ENCODE data around the gene MYO1C.
"Not testable (repeated sequence)": the region's sequence is repeated elsewhere in the genome, so short reads cannot be mapped to it uniquely, and the experiment has no call there.

Gene MYO1C

GRCh38 chr17:1509290-1509881, 16.9 kb upstream of the MYO1C start:
- Histone ChIP-seq H3K36me3 (ENCODE audit: control insufficient read depth in 2 of 2, insufficient read depth in 2 of 2, low read length in 2 of 2) (peaks cover 21 to 48% of the 10 kb centered on the region in 2 donors), H3K4me3 (ENCODE audit: low read length in 2 of 2) (peak overlapping the region in 1 of 2 donors; percentile 20), H3K27ac (ENCODE audit: low read depth in 2 of 2, low read length in 2 of 2) (peak overlapping the region; percentile 86 to 93), H3K9ac (ENCODE audit: low read depth in 1 of 2, low read length in 2 of 2) (peak overlapping the region in 1 of 2 donors; percentile 52), H3K9me3 (ENCODE audit: control insufficient read depth in 2 of 2, low read length in 2 of 2) (no peaks in the 10 kb centered on the region), H3K4me1 (ENCODE audit: control insufficient read depth in 2 of 2, insufficient read depth in 2 of 2, low read length in 2 of 2) (peaks cover 44 to 48% of the 10 kb centered on the region in 2 donors), H3K27me3 (ENCODE audit: control insufficient read depth in 2 of 2, insufficient read depth in 2 of 2, low read length in 2 of 2) (no peaks in the 10 kb centered on the region)

- H3K9me3 ChIP-seq (ENCODE audit: control insufficient read depth in 2 of 2, low read length in 2 of 2); H3K4me3 ChIP-seq (ENCODE audit: low read length in 2 of 2); H3K27me3 ChIP-seq (ENCODE audit: control insufficient read depth in 2 of 2, insufficient read depth in 2 of 2, low read length in 2 of 2); H3K9ac ChIP-seq (ENCODE audit: low read depth in 1 of 2, low read length in 2 of 2): not testable (repeated sequence)
- peaks cover 20 to 47% of the 10 kb centered on the region in 2 donors for H3K36me3 ChIP-seq (ENCODE audit: control insufficient read depth in 2 of 2, insufficient read depth in 2 of 2, low read length in 2 of 2)
- H3K4me1 ChIP-seq (ENCODE audit: control insufficient read depth in 2 of 2, insufficient read depth in 2 of 2, low read length in 2 of 2) = peaks cover 41 to 47% of the 10 kb centered on the region in 2 donors
- peak overlapping the region; percentile 86 to 93 for H3K27ac ChIP-seq (ENCODE audit: low read depth in 2 of 2, low read length in 2 of 2)
Measured at GRCh38 chr17:1508709-1509108, 16.2 kb upstream of the MYO1C start.

GRCh38 chr17:1506649-1507267, 14.3 kb upstream of the MYO1C start:
- Histone ChIP-seq H3K27me3 (ENCODE audit: control insufficient read depth in 2 of 2, insufficient read depth in 2 of 2, low read length in 2 of 2) (no peaks in the 10 kb centered on the region), H3K9me3 (ENCODE audit: control insufficient read depth in 2 of 2, low read length in 2 of 2) (no peaks in the 10 kb centered on the region), H3K27ac (ENCODE audit: low read depth in 2 of 2, low read length in 2 of 2) (no peak overlapping the region), H3K4me1 (ENCODE audit: control insufficient read depth in 2 of 2, insufficient read depth in 2 of 2, low read length in 2 of 2) (peaks cover 26 to 28% of the 10 kb centered on the region in 2 donors), H3K36me3 (ENCODE audit: control insufficient read depth in 2 of 2, insufficient read depth in 2 of 2, low read length in 2 of 2) (peaks cover 17 to 35% of the 10 kb centered on the region in 2 donors), H3K9ac (ENCODE audit: low read depth in 1 of 2, low read length in 2 of 2) (no peak overlapping the region), H3K4me3 (ENCODE audit: low read length in 2 of 2) (no peak overlapping the region)

GRCh38 chr17:1505586-1505985, 13.1 kb upstream of the MYO1C start:
- Histone ChIP-seq H3K36me3 (ENCODE audit: control insufficient read depth in 2 of 2, insufficient read depth in 2 of 2, low read length in 2 of 2) (peaks cover 19 to 38% of the 10 kb centered on the region in 2 donors), H3K4me1 (ENCODE audit: control insufficient read depth in 2 of 2, insufficient read depth in 2 of 2, low read length in 2 of 2) (peaks cover 16 to 18% of the 10 kb centered on the region in 2 donors), H3K4me3 (ENCODE audit: low read length in 2 of 2) (no peak overlapping the region), H3K9me3 (ENCODE audit: control insufficient read depth in 2 of 2, low read length in 2 of 2) (no peaks in the 10 kb centered on the region), H3K27ac (ENCODE audit: low read depth in 2 of 2, low read length in 2 of 2) (no peak overlapping the region), H3K9ac (ENCODE audit: low read depth in 1 of 2, low read length in 2 of 2) (no peak overlapping the region), H3K27me3 (ENCODE audit: control insufficient read depth in 2 of 2, insufficient read depth in 2 of 2, low read length in 2 of 2) (no peaks in the 10 kb centered on the region)

GRCh38 chr17:1504866-1505265, 12.4 kb upstream of the MYO1C start:
- H3K4me3 ChIP-seq (ENCODE audit: low read length in 2 of 2) = no peak overlapping the region
- H3K27ac ChIP-seq (ENCODE audit: low read depth in 2 of 2, low read length in 2 of 2) = no peak overlapping the region
- H3K9me3 ChIP-seq (ENCODE audit: control insufficient read depth in 2 of 2, low read length in 2 of 2) = no peaks in the 10 kb centered on the region
- H3K4me1 ChIP-seq (ENCODE audit: control insufficient read depth in 2 of 2, insufficient read depth in 2 of 2, low read length in 2 of 2) = peaks cover 12 to 13% of the 10 kb centered on the region in 2 donors
- H3K27me3 ChIP-seq (ENCODE audit: control insufficient read depth in 2 of 2, insufficient read depth in 2 of 2, low read length in 2 of 2) = no peaks in the 10 kb centered on the region
- H3K36me3 ChIP-seq (ENCODE audit: control insufficient read depth in 2 of 2, insufficient read depth in 2 of 2, low read length in 2 of 2) = peaks cover 19 to 38% of the 10 kb centered on the region in 2 donors
- H3K9ac ChIP-seq (ENCODE audit: low read depth in 1 of 2, low read length in 2 of 2) = no peak overlapping the region

- peaks cover 4 to 6% of the 10 kb centered on the region in 2 donors for H3K4me1 ChIP-seq (ENCODE audit: control insufficient read depth in 2 of 2, insufficient read depth in 2 of 2, low read length in 2 of 2)
- no peak overlapping the region for H3K27ac ChIP-seq (ENCODE audit: low read depth in 2 of 2, low read length in 2 of 2)
- H3K9me3 ChIP-seq (ENCODE audit: control insufficient read depth in 2 of 2, low read length in 2 of 2) = no peaks in the 10 kb centered on the region
- H3K36me3 ChIP-seq (ENCODE audit: control insufficient read depth in 2 of 2, insufficient read depth in 2 of 2, low read length in 2 of 2) = peaks cover 19 to 31% of the 10 kb centered on the region in 2 donors
- H3K27me3 ChIP-seq (ENCODE audit: control insufficient read depth in 2 of 2, insufficient read depth in 2 of 2, low read length in 2 of 2) = no peaks in the 10 kb centered on the region
- no peak overlapping the region for H3K9ac ChIP-seq (ENCODE audit: low read depth in 1 of 2, low read length in 2 of 2)
- no peak overlapping the region for H3K4me3 ChIP-seq (ENCODE audit: low read length in 2 of 2)
Measured at GRCh38 chr17:1503699-1504098, 11.2 kb upstream of the MYO1C start.

GRCh38 chr17:1498869-1499268, 6.4 kb upstream of the MYO1C start:
- Histone ChIP-seq H3K36me3 (ENCODE audit: control insufficient read depth in 2 of 2, insufficient read depth in 2 of 2, low read length in 2 of 2) (peaks cover 24 to 28% of the 10 kb centered on the region in 2 donors), H3K27ac (ENCODE audit: low read depth in 2 of 2, low read length in 2 of 2) (no peak overlapping the region), H3K27me3 (ENCODE audit: control insufficient read depth in 2 of 2, insufficient read depth in 2 of 2, low read length in 2 of 2) (no peaks in the 10 kb centered on the region), H3K4me3 (ENCODE audit: low read length in 2 of 2) (no peak overlapping the region), H3K4me1 (ENCODE audit: control insufficient read depth in 2 of 2, insufficient read depth in 2 of 2, low read length in 2 of 2) (peaks cover 0 to 4% of the 10 kb centered on the region in 2 donors), H3K9me3 (ENCODE audit: control insufficient read depth in 2 of 2, low read length in 2 of 2) (no peaks in the 10 kb centered on the region), H3K9ac (ENCODE audit: low read depth in 1 of 2, low read length in 2 of 2) (no peak overlapping the region)

- Histone ChIP-seq H3K4me1 (ENCODE audit: control insufficient read depth in 2 of 2, insufficient read depth in 2 of 2, low read length in 2 of 2) (peaks cover 5 to 9% of the 10 kb centered on the region in 2 donors), H3K9me3 (ENCODE audit: control insufficient read depth in 2 of 2, low read length in 2 of 2) (no peaks in the 10 kb centered on the region), H3K9ac (ENCODE audit: low read depth in 1 of 2, low read length in 2 of 2) (no peak overlapping the region), H3K4me3 (ENCODE audit: low read length in 2 of 2) (no peak overlapping the region), H3K36me3 (ENCODE audit: control insufficient read depth in 2 of 2, insufficient read depth in 2 of 2, low read length in 2 of 2) (peaks cover 24 to 28% of the 10 kb centered on the region in 2 donors), H3K27ac (ENCODE audit: low read depth in 2 of 2, low read length in 2 of 2) (no peak overlapping the region), H3K27me3 (ENCODE audit: control insufficient read depth in 2 of 2, insufficient read depth in 2 of 2, low read length in 2 of 2) (no peaks in the 10 kb centered on the region)
Measured at GRCh38 chr17:1498233-1498632, 5.7 kb upstream of the MYO1C start.

- H3K4me1 ChIP-seq (ENCODE audit: control insufficient read depth in 2 of 2, insufficient read depth in 2 of 2, low read length in 2 of 2) = peaks cover 9 to 13% of the 10 kb centered on the region in 2 donors
- no peak overlapping the region for H3K4me3 ChIP-seq (ENCODE audit: low read length in 2 of 2)
- H3K9me3 ChIP-seq (ENCODE audit: control insufficient read depth in 2 of 2, low read length in 2 of 2) = no peaks in the 10 kb centered on the region
- peaks cover 24 to 28% of the 10 kb centered on the region in 2 donors for H3K36me3 ChIP-seq (ENCODE audit: control insufficient read depth in 2 of 2, insufficient read depth in 2 of 2, low read length in 2 of 2)
- H3K9ac ChIP-seq (ENCODE audit: low read depth in 1 of 2, low read length in 2 of 2) = no peak overlapping the region
- H3K27me3 ChIP-seq (ENCODE audit: control insufficient read depth in 2 of 2, insufficient read depth in 2 of 2, low read length in 2 of 2) = no peaks in the 10 kb centered on the region
- H3K27ac ChIP-seq (ENCODE audit: low read depth in 2 of 2, low read length in 2 of 2) = no peak overlapping the region
Measured at GRCh38 chr17:1497831-1498230, 5.3 kb upstream of the MYO1C start.

GRCh38 chr17:1496869-1497268, 4.4 kb upstream of the MYO1C start:
- no peak overlapping the region for H3K4me3 ChIP-seq (ENCODE audit: low read length in 2 of 2)
- no peaks in the 10 kb centered on the region for H3K27me3 ChIP-seq (ENCODE audit: control insufficient read depth in 2 of 2, insufficient read depth in 2 of 2, low read length in 2 of 2)
- H3K36me3 ChIP-seq (ENCODE audit: control insufficient read depth in 2 of 2, insufficient read depth in 2 of 2, low read length in 2 of 2) = peaks cover 24 to 28% of the 10 kb centered on the region in 2 donors
- peaks cover 18 to 22% of the 10 kb centered on the region in 2 donors for H3K4me1 ChIP-seq (ENCODE audit: control insufficient read depth in 2 of 2, insufficient read depth in 2 of 2, low read length in 2 of 2)
- no peaks in the 10 kb centered on the region for H3K9me3 ChIP-seq (ENCODE audit: control insufficient read depth in 2 of 2, low read length in 2 of 2)
- no peak overlapping the region for H3K9ac ChIP-seq (ENCODE audit: low read depth in 1 of 2, low read length in 2 of 2)
- no peak overlapping the region for H3K27ac ChIP-seq (ENCODE audit: low read depth in 2 of 2, low read length in 2 of 2)

Data from mucosa of rectum (tissue), 2 donors.